Smooth muscle cell (in vitro differentiated cells): ENCODE data around the gene GLRX2. TPM values are rescaled to one million over a fixed set of nuclear protein-coding genes. Genes with fewer than 3 reads are reported as not detected.

Source experiments
- DNase-seq: peaks from one replicate; lab custom pipeline; 2025; ENCODE audit not compliant: unreplicated experiment; lab: John Stamatoyannopoulos, UW
- H2AFZ ChIP-seq: fragments of 200-600 bp; sonication (generic); 2 replicates; pipeline ENCODE4 v1.6.0; 2016; ENCODE audit warnings: antibody characterized with exemption, low read depth, mild to moderate bottlenecking
- H3F3A ChIP-seq: fragments of 200-600 bp; sonication (generic); 2 replicates; pipeline ENCODE4 v1.6.0; 2017; ENCODE audit warnings: antibody characterized with exemption, low read depth
- H3K27ac ChIP-seq: fragments of 200-600 bp; sonication (generic); 2 replicates; pipeline ENCODE4 v1.5.1; 2016; ENCODE audit warnings: low read depth, mild to moderate bottlenecking
- H3K27me3 ChIP-seq: fragments of 200-600 bp; sonication (generic); 2 replicates; pipeline ENCODE4 v1.6.1; 2016; ENCODE audit warnings: low read depth, mild to moderate bottlenecking
- H3K36me3 ChIP-seq: fragments of 200-600 bp; sonication (generic); 2 replicates; pipeline ENCODE4 v1.5.1; 2016; ENCODE audit warnings: low read depth
- H3K4me1 ChIP-seq: fragments of 200-600 bp; sonication (generic); 2 replicates; pipeline ENCODE4 v1.5.1; 2016; ENCODE audit warnings: low read depth
- H3K4me2 ChIP-seq: fragments of 200-600 bp; sonication (generic); 2 replicates; pipeline ENCODE4 v1.6.0; 2016; ENCODE audit warnings: mild to moderate bottlenecking
- H3K4me3 ChIP-seq: fragments of 200-600 bp; sonication (generic); 2 replicates; pipeline ENCODE4 v1.5.1; 2016; ENCODE audit warnings: mild to moderate bottlenecking
- H3K79me2 ChIP-seq: fragments of 200-600 bp; sonication (generic); 2 replicates; pipeline ENCODE4 v1.6.0; 2016; ENCODE audit warnings: low read depth, mild to moderate bottlenecking
- H3K9ac ChIP-seq: fragments of 200-600 bp; sonication (generic); 2 replicates; pipeline ENCODE4 v1.6.0; 2016; ENCODE audit warnings: low read depth
- H3K9me3 ChIP-seq: fragments of 200-600 bp; sonication (generic); replicated peaks from 2 replicates; pipeline ENCODE4 v1.5.1; 2016; ENCODE audit warnings: low read depth
- H4K20me1 ChIP-seq: fragments of 200-600 bp; sonication (generic); 2 replicates; pipeline ENCODE4 v1.6.0; 2016; ENCODE audit warnings: low read depth
- WGBS: methylation state at CpG from one replicate; pipeline ENCODE4 v1.1.7; 2016; ENCODE audit warnings: low lambda C conversion rate; 5-methylcytosine and 5-hydroxymethylcytosine counted together
- polyA plus RNA-seq: library from polyadenylated mRNA; unstranded; fragments of >200 nt; fragmentation: Nextera tagmentation; extraction: Ambion mirVana; gene quantifications from 2 replicates; pipeline ENCODE4 v1.2.1, GENCODE V29; 2016
- total RNA-seq: library from RNA; depleted of rRNA; stranded (reverse); fragments of >200 nt; gene quantifications from 2 replicates; pipeline ENCODE4 v1.2.3, GENCODE V29; 2014
- TF ChIP-seq, protein P1 (sequence below): fragments of 200-600 bp; sonication (generic); IDR thresholded peaks from 2 replicates; pipeline ENCODE4 v1.5.1; 2017; ENCODE audit warnings: borderline replicate concordance, mild to moderate bottlenecking, antibody characterized with exemption; ENCODE audit not compliant: insufficient read depth, poor library complexity, severe bottlenecking

Gene GLRX2
- total and polyA plus RNA-seq, 2 experiments from 2014 or later: 21.7 to 25.9 TPM

DNA sequence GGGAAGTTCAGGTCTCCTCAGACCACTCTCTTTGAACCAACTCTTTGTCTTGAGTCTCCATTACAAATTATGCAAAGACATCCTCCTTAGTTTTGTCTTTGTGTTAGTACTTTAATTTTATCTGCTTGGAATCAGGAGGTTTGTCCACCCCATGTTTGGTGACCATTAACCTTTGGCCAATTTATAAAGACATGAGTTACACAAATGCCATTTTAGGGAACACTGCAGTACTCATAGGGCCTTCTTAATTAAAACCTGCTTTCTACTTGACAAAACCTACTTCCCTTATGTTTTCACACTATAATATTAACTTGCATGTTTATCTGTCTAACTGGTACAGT lies 8.7 kb upstream of the GLRX2 start:
- Histone ChIP-seq H3K9me3 (no peaks in the 10 kb centered on the region), H3K4me2 (no peak overlapping the region), H3K27ac (peak overlapping the region; percentile 82), H3F3A (peaks cover 12% of the 10 kb centered on the region), H3K79me2 (no peaks in the 10 kb centered on the region), H2AFZ (no peak overlapping the region), H3K36me3 (no peaks in the 10 kb centered on the region), H3K9ac (no peak overlapping the region), H3K4me1 (peaks cover 11% of the 10 kb centered on the region), H3K27me3 (no peaks in the 10 kb centered on the region), H3K4me3 (no peak overlapping the region), H4K20me1 (no peaks in the 10 kb centered on the region)
- DNase-seq: no peak
- TF ChIP-seq, protein P1, sequence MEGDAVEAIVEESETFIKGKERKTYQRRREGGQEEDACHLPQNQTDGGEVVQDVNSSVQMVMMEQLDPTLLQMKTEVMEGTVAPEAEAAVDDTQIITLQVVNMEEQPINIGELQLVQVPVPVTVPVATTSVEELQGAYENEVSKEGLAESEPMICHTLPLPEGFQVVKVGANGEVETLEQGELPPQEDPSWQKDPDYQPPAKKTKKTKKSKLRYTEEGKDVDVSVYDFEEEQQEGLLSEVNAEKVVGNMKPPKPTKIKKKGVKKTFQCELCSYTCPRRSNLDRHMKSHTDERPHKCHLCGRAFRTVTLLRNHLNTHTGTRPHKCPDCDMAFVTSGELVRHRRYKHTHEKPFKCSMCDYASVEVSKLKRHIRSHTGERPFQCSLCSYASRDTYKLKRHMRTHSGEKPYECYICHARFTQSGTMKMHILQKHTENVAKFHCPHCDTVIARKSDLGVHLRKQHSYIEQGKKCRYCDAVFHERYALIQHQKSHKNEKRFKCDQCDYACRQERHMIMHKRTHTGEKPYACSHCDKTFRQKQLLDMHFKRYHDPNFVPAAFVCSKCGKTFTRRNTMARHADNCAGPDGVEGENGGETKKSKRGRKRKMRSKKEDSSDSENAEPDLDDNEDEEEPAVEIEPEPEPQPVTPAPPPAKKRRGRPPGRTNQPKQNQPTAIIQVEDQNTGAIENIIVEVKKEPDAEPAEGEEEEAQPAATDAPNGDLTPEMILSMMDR: no peak

DNA sequence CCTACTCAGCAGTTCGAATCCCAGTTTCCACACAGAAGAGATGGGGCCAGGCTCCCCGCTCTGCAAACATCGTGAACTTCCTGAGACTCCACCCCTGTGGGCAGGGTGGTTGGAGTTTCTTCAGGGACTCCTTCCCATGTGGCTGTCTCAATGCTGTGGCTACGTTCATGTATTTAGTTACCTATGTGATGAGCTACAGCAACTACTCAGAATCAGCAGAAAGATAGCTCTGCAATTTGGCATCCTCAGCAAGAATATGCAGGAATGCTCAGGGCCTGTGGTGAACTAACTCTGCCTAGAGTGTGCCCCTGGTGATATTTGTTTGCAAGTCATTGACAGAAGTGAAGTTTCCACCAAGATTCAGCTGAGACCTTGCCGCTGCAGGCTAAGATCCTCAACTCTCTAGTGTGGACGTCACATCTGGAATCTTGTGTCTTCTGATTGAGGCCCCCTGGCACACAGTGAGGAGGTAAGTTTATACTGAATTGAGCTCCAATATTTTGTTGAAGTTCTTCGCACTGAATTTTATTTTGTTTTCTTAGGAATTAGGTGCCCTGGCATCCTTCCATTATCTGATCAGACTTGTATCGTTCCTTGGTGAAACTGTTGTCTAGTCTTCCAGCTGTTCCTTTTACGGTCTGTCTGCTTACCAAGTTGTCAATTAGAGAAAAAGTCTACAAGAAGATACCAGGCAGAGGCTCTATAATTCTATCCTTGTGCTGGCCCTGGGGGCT lies 8.2 kb upstream of the GLRX2 start:
- Histone ChIP-seq H4K20me1 (no peaks in the 10 kb centered on the region), H3K79me2 (no peaks in the 10 kb centered on the region), H3K4me3 (no peak overlapping the region), H3K27me3 (no peaks in the 10 kb centered on the region), H3K9me3 (no peaks in the 10 kb centered on the region), H2AFZ (peak overlapping the region; percentile 6), H3K4me2 (no peak overlapping the region), H3F3A (peaks cover 12% of the 10 kb centered on the region), H3K36me3 (no peaks in the 10 kb centered on the region), H3K4me1 (peaks cover 11% of the 10 kb centered on the region), H3K27ac (no peak overlapping the region), H3K9ac (no peak overlapping the region)
- 58% methylated on average over 9 of the region's 9 CpGs for WGBS
- DNase-seq: no peak
- TF ChIP-seq, protein P1: no peak

DNA sequence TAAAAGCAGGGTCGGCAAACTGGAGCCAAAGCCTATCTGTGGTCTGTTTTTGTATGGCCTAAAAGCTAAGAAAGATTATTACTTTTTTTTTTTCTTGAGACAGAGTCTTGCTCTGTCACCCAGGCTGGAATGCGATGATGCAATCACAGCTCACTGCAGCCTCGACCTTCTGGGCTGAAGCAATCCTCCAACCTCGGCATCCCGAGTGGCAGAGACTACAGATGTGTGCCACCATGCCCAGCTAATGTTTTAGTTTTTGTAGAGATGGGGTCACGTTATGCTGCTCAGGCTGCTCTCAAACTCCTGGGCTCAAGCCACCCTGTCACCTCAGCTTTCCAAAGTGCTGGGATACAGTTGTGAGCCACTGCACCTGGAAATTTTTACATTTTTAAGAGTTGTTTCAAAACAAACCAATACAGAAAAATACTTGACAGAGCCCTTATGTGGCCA lies 6.5 kb upstream of the GLRX2 start:
- H3K4me1 ChIP-seq: peaks cover 11% of the 10 kb centered on the region
- H3K36me3 ChIP-seq: no peaks in the 10 kb centered on the region
- H3K27me3 ChIP-seq: no peaks in the 10 kb centered on the region
- no peaks in the 10 kb centered on the region for H3K9me3 ChIP-seq
- peaks cover 12% of the 10 kb centered on the region for H3F3A ChIP-seq
- 16% methylated on average over 6 of the region's 6 CpGs for WGBS
- H3K9ac ChIP-seq: peak overlapping the region; percentile 22
- H2AFZ ChIP-seq: peak overlapping the region; percentile 45
- H4K20me1 ChIP-seq: no peaks in the 10 kb centered on the region
- peak; percentile 8 for DNase-seq
- H3K79me2 ChIP-seq: no peaks in the 10 kb centered on the region
- TF ChIP-seq, protein P1: no peak
- peak overlapping the region; percentile 86 for H3K27ac ChIP-seq
- H3K4me3 ChIP-seq: no peak overlapping the region
- H3K4me2 ChIP-seq: peak overlapping the region; percentile 47

DNA sequence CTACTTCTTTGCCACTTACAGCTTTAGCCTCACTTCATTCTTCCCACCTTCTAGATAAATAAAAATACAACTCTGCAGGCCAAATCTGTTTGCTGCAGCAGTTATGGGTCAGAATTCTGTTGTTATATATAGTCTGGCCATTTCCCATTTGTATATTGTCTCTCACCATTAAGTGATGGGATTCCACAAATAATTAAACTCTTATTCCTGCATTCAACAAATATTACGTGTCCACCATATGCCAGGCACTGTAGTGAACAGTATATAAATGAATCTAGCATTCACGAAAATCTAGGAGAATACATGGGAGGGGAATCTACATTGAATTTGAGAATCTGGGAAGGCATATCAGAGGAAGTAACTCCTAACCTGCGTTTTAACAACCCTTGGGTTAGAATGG lies 5.7 kb upstream of the GLRX2 start:
- H3K27ac ChIP-seq: peak overlapping the region; percentile 86
- no peak for DNase-seq
- H4K20me1 ChIP-seq: no peaks in the 10 kb centered on the region
- H3K9me3 ChIP-seq: no peaks in the 10 kb centered on the region
- peaks cover 6% of the 10 kb centered on the region for H3F3A ChIP-seq
- no peak overlapping the region for H2AFZ ChIP-seq
- peaks cover 7% of the 10 kb centered on the region for H3K4me1 ChIP-seq
- no peak overlapping the region for H3K4me3 ChIP-seq
- 90% methylated on average over 3 of the region's 3 CpGs for WGBS
- TF ChIP-seq, protein P1: no peak
- H3K79me2 ChIP-seq: no peaks in the 10 kb centered on the region
- H3K36me3 ChIP-seq: no peaks in the 10 kb centered on the region
- H3K9ac ChIP-seq: peak overlapping the region; percentile 22
- H3K4me2 ChIP-seq: peak overlapping the region; percentile 47
- no peaks in the 10 kb centered on the region for H3K27me3 ChIP-seq
